HK-2 (cell line): Measurements from ENCODE around the gene PLCG2.
"Not testable (repeated sequence)": the region's sequence is repeated elsewhere in the genome, so short reads cannot be mapped to it uniquely, and the experiment has no call there.

Experiments
- DNase-seq: peaks from one replicate; pipeline ENCODE4 v3.0.0-alpha.2; 2018; ENCODE audit not compliant: unreplicated experiment

The PLCG2 gene

DNA sequence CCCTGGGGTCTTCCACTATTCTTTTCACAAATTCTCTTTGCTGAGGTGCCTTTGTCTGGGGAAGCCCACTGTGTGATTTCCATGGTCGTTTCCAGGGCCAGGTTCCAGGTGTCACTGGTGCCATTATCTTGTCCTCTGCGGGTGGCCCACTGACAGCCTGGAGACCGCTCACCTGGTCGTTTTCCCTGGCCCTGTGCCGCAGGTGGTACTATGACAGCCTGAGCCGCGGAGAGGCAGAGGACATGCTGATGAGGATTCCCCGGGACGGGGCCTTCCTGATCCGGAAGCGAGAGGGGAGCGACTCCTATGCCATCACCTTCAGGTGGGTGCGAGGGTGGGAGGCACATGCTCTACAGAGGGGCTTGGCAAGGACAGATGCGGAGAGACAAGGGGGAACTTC lies 133.3 kb downstream of the PLCG2 start:
- no peak for DNase-seq

DNA sequence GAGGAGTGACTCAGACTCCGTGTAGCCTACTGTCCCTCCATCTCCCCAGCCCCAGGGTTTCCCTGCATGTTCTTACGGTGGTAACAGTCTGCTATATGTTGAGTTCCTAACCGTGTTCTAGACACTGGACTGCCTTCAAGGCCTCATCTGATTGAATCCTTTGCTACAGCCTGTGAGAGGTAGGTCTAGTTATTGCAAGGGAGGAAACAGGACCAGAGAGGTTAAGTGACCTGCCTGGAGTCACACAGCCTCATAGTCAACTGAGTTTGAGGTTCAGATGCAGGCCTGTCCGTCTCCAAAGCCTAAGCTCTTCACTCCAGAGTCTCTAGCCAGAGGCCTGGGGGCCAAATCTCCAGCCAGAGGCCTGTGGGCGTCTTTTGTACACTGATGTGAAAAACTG lies 134.1 kb downstream of the PLCG2 start:
- no peak for DNase-seq

GRCh38 chr16:81917375-81917774 lies 138.3 kb downstream of the PLCG2 start:
- no peak for DNase-seq

- DNase-seq: no peak
Observed at GRCh38 chr16:81918927-81919326, 139.8 kb downstream of the PLCG2 start.

DNA sequence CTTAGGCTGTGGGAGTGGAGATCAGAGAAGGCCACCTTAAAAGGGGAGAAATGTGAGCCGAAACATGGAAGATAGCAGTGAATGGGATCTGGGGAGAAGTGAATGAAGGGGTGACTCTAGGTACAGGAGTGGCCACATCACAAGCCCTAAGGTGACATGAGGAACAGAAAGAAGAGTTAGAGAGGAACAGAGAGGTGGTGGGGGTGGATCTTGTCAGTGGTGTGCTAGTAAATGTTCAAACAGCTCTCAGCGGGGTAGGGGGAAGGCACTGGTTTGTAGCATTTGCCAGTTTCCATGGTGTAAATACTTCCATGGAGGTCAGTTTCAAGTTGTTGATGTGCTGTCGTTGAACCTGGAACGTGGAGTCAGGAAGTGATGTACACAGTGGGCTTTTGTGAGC lies 141.4 kb downstream of the PLCG2 start:
- DNase-seq: no peak

- DNase-seq: no peak
Observed at GRCh38 chr16:81921085-81921814, 142.2 kb downstream of the PLCG2 start.

GRCh38 chr16:81921843-81922584 lies 142.9 kb downstream of the PLCG2 start:
- no peak for DNase-seq

GRCh38 chr16:81923296-81923695 lies 144.2 kb downstream of the PLCG2 start:
- DNase-seq: no peak

DNA sequence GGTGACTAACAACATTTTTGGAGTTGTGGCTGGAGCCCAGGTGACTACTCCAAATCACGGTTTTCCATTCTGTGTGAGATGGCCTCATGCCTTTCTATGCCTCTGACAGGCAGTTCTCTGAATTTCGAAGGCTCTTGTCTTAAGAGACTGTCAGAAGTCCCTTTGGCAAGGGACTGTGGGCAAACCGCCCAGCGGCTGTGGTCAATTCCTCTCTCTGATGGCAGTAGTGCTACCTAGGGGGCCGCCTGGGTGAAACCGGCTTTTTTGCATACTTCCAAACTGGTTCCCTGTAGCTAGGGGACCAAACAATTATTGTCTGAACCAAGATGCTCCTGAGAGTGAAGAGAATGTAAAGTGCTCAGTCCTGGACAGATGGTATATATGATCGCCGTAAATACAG lies 145.9 kb downstream of the PLCG2 start:
- no peak for DNase-seq

GRCh38 chr16:81926036-81926435 lies 146.9 kb downstream of the PLCG2 start:
- DNase-seq: no peak

DNA sequence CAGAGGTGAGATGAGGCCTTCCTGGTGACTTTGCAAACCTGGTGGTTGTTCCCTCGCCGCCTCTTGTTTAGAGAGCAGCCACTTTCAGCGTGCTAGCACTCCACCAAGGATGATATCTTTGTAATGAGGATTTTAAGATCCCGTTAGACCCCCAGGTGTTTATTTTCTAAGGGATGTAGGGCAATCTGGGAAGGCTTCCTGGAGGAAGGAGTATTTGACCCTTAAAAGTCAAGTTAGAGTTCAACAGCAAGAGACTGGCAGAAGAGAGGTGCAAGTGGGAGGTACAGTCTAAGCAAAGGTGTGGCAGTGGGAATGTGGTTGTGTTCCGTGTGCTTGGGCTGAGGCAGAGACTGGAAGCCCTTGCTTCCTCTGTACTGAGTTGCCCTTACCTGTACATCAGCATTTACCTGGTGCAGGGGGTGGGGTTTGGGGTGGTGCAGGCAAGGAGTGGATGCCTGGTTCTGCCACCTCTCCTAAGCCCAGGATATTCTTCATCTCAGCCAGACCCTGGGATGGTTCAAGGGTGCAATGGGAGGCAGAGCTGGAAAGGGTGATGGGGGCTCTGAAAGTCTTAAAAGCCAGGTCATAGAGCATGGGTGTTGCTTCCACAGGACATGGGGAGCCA lies 148.6 kb downstream of the PLCG2 start:
- DNase-seq: no peak

GRCh38 chr16:81928271-81928918 lies 149.3 kb downstream of the PLCG2 start:
- no peak for DNase-seq

- no peak for DNase-seq
Observed at GRCh38 chr16:81928975-81929374, 149.9 kb downstream of the PLCG2 start.

- DNase-seq: no peak
Observed at GRCh38 chr16:81929841-81930240, 150.8 kb downstream of the PLCG2 start.

- no peak for DNase-seq
Observed at GRCh38 chr16:81931927-81932326, 152.8 kb downstream of the PLCG2 start.

- DNase-seq: no peak
Observed at GRCh38 chr16:81932668-81933067, 153.6 kb downstream of the PLCG2 start.

- no peak for DNase-seq
Observed at GRCh38 chr16:81933361-81933760, 154.3 kb downstream of the PLCG2 start.

GRCh38 chr16:81934711-81935110 lies 155.6 kb downstream of the PLCG2 start:
- not testable (repeated sequence) for DNase-seq

DNA sequence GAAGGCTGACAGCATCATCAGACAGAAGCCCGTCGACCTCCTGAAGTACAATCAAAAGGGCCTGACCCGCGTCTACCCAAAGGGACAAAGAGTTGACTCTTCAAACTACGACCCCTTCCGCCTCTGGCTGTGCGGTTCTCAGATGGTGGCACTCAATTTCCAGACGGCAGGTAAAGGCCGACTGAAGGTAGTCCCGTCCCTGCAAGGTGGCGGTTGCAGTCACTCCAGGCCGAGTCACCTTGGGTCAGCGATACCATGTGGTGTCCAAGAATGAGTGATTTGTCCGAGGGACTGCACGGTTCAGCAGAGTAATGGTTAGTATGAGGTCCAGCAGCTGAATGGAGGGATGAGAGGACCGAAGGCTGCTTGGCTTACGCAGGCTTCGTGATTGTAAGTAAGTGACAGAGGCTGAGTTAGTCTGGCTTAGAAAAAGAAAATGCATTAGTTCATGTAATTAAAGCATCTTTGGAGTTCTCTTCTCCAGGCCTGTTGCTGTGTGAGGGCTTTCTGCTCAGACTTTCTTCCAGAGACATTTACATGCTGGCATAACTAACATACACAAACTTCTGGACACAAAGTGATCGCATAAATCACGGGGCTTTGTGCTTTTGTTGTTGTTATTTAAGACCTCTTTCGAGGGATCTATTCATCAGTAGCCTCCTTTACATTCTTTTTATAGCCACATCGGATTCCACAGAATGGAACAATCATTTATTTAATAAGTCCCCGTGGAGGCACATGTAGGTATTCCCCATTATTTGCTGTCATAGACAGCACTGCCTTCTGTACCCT lies 157.3 kb downstream of the PLCG2 start:
- no peak for DNase-seq

DNA sequence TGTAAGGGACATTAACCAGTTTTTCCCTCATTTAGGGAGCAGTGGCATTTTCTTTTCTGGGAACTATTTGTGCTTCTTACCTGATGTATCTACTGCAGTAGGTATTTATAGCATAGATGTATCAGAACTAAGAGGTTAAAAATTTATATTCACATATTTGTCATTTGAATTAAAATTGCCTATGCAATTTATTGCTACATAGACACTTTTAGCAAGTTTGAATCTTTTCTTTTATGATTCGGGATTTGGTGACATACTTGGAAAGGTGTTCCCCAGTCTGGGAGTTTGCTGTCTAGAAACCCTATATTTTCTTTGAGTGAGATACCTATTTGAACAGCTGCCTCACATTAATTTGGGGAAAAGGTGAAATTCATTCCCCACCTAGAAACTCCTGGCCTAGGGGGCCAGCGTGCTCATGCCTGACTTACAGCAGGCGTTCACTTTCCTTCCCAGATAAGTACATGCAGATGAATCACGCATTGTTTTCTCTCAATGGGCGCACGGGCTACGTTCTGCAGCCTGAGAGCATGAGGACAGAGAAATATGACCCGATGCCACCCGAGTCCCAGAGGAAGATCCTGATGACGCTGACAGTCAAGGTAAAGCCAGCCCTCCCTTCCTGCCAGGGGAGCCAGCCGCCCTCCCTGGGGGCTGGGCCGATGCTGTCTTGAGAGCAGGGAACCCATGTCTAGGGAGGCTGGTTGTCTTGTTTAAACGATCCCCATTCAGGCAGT lies 158.4 kb downstream of the PLCG2 start:
- no peak for DNase-seq
